Stomach (tissue), 9 donors: ENCODE data around the gene CEP55. TPM values are rescaled to one million over a fixed set of nuclear protein-coding genes. Genes with fewer than 3 reads are reported as not detected.
A peak's percentile ranks its signal among the peaks of the same experiment; 100 is the strongest.

Experiments
- DNase-seq, 2 donors: peaks; one replicate each; pipeline versions ENCODE4 v3.0.0 to v3.0.0-alpha.2; 2013 to 2019
- H3K27ac ChIP-seq, 5 donors: fragments of 200-600 bp in 4 of 5; sonication (generic) in 4 of 5; one replicate each; pipeline ENCODE4 v1.5.1; 2013 to 2019; ENCODE audit warnings: mild to moderate bottlenecking in 1 of 5, moderate library complexity in 1 of 5
- H3K27me3 ChIP-seq, 3 donors: fragments of 200-600 bp; sonication (generic); one replicate each; pipeline ENCODE4 v1.5.1; 2017 to 2019; ENCODE audit warnings: mixed run types in 1 of 3
- H3K36me3 ChIP-seq, 4 donors: fragments of 200-600 bp; sonication (generic); 1 replicate in 3 of 4; 2 replicates in 1 of 4; pipeline ENCODE4 v1.5.1; 2016 to 2019
- H3K4me1 ChIP-seq, 4 donors: fragments of 200-600 bp; sonication (generic); one replicate each; pipeline ENCODE4 v1.5.1; 2016 to 2019
- H3K4me3 ChIP-seq, 4 donors: fragments of 200-600 bp; sonication (generic) in 3 of 4; one replicate each; pipeline ENCODE4 v1.5.1; 2016 to 2019; ENCODE audit warnings: mild to moderate bottlenecking in 1 of 4
- H3K9me3 ChIP-seq, 4 donors: fragments of 200-600 bp; sonication (generic); one replicate each; pipeline ENCODE4 v1.5.1; 2016 to 2019
- CTCF ChIP-seq, 7 experiments: fragments of 450-650 bp in 4 of 7; fragments of 200-600 bp in 3 of 7; sonication (generic) in 3 of 7; IDR thresholded peaks; one replicate each; pipeline ENCODE4 v1.5.1; 2016 to 2019; ENCODE audit warnings: antibody characterized with exemption in 7 of 7, control low read depth in 2 of 7, mild to moderate bottlenecking in 1 of 7
- EP300 ChIP-seq: sonication (generic); formaldehyde crosslinking; IDR thresholded peaks from one replicate; pipeline ENCODE4 v1.6.1; 2017; ENCODE audit warnings: antibody characterized with exemption
- POLR2A ChIP-seq, 4 donors: fragments of 450-650 bp; IDR thresholded peaks; one replicate each; pipeline ENCODE4 v1.6.1; 2016; ENCODE audit warnings: antibody characterized with exemption in 4 of 4, control low read depth in 2 of 4, mild to moderate bottlenecking in 1 of 4, moderate library complexity in 1 of 4
- POLR2AphosphoS5 ChIP-seq, 3 donors: sonication (generic); formaldehyde crosslinking; IDR thresholded peaks; one replicate each; pipeline ENCODE4 v1.6.1; 2016; ENCODE audit warnings: antibody characterized with exemption in 3 of 3
- WGBS, 5 donors: extraction: QIAGEN DNeasy Blood & Tissue Kit in 3 of 5; methylation state at CpG; one replicate each; pipeline versions ENCODE4 v1.1.5 to v1.1.7; 2013 to 2018; 5-methylcytosine and 5-hydroxymethylcytosine counted together
- intact Hi-C: fragments of 100-400 bp; cut with DNase I; formaldehyde crosslinking; loops from one replicate; pipeline ENCODE4 v1.15.1; 2023; ENCODE audit warnings: low total_unique reads
- polyA plus RNA-seq, 3 donors: library from polyadenylated mRNA; stranded (reverse); fragments of 200-250 nt; gene quantifications; one replicate each; pipeline ENCODE4 v1.2.3, GENCODE V29; 2013
- total RNA-seq, 5 donors: library from RNA; depleted of rRNA; stranded (reverse); fragments of >200 nt; gene quantifications; one replicate each; pipeline versions ENCODE4 v1.1.0 to v1.2.3, GENCODE V29; 2014 to 2016
- donor health status: healthy with polysubstance abuse.
- donor health status: Bipolar disorder and iron deficiency.
- donor health status: healthy.

Gene CEP55
- total and polyA plus RNA-seq, 8 donors: 0.58 to 7.2 (median 3.1) TPM; not detected in 1

DNA sequence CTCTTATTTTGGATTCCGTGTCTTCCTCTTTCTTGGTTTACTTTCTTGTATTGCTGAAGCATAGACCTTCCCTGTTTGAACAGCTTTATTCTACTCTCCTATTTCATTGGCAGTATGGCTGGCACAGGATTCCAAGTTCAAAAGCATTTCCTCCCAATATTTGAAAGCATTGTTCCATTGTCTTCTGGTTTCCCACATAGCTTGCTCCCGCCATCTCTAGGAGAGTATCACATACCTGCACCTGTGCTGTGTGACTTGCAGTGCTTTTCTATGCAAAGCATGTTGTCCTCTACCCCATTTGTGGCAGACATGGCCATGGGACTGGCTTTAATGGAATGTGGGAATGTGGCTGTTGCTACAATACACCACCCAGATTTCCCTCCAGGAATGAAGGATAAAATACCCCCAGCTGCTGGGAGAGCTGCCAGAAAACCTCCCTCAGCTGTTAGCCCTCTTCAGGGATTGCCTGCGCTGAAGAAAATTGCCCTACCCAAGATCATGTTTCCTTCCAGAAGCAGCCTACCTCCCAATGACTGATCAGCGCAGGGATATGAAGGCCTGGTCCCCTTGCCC, 7.4 kb upstream of the CEP55 start:
- intact Hi-C loops: no loop called here
- Histone ChIP-seq H3K4me3 (no peak overlapping the region), H3K27ac (no peak overlapping the region), H3K27me3 (no peaks in the 10 kb centered on the region), H3K36me3 (no peaks in the 10 kb centered on the region), H3K9me3 (no peaks in the 10 kb centered on the region), H3K4me1 (no peaks in the 10 kb centered on the region)
- TF ChIP-seq CTCF (IDR thresholded peaks at IDR 0.05) (no peak), POLR2A (IDR thresholded peaks at IDR 0.05) (no peak), POLR2AphosphoS5 (IDR thresholded peaks at IDR 0.05) (no peak), EP300 (no peak)
- WGBS, 5 donors: 90 to 93% (median 92%) methylated on average over 4 of the region's 4 CpGs
- no peak for DNase-seq

- intact Hi-C loops: no loop called here
- 64 to 76% (median 72%) methylated on average over 2 of the region's 2 CpGs for WGBS, 5 donors
- H3K36me3 ChIP-seq: no peaks in the 10 kb centered on the region
- no peaks in the 10 kb centered on the region for H3K9me3 ChIP-seq
- no peaks in the 10 kb centered on the region for H3K27me3 ChIP-seq
- no peak overlapping the region for H3K27ac ChIP-seq
- H3K4me1 ChIP-seq: peaks cover 6 to 10% (median 10%) of the 10 kb centered on the region in 4 donors
- no peak for TF ChIP-seq POLR2A (IDR thresholded peaks at IDR 0.05)
- TF ChIP-seq POLR2AphosphoS5 (IDR thresholded peaks at IDR 0.05): no peak
- TF ChIP-seq EP300: no peak
- no peak for TF ChIP-seq CTCF (IDR thresholded peaks at IDR 0.05)
- DNase-seq: no peak
- no peak overlapping the region for H3K4me3 ChIP-seq
These were observed 4.8 kb upstream of the CEP55 start for GRCh38 chr10:93491602-93492121.

- no peaks in the 10 kb centered on the region for H3K27me3 ChIP-seq
- H3K36me3 ChIP-seq: no peaks in the 10 kb centered on the region
- no peaks in the 10 kb centered on the region for H3K9me3 ChIP-seq
- H3K27ac ChIP-seq: no peak overlapping the region
- intact Hi-C loops: no loop called here
- no peak for DNase-seq
- no peak overlapping the region for H3K4me3 ChIP-seq
- peak in 1 of 7 experiments; percentile 3 for TF ChIP-seq CTCF (IDR thresholded peaks at IDR 0.05)
- no peak for TF ChIP-seq POLR2A (IDR thresholded peaks at IDR 0.05)
- TF ChIP-seq EP300: no peak
- TF ChIP-seq POLR2AphosphoS5 (IDR thresholded peaks at IDR 0.05): no peak
- peaks cover 6 to 20% (median 14%) of the 10 kb centered on the region in 4 donors for H3K4me1 ChIP-seq
- WGBS, 5 donors: 54 to 84% (median 79%) methylated on average over 3 of the region's 3 CpGs
These were observed 3.2 kb upstream of the CEP55 start for GRCh38 chr10:93493162-93493561.

DNA sequence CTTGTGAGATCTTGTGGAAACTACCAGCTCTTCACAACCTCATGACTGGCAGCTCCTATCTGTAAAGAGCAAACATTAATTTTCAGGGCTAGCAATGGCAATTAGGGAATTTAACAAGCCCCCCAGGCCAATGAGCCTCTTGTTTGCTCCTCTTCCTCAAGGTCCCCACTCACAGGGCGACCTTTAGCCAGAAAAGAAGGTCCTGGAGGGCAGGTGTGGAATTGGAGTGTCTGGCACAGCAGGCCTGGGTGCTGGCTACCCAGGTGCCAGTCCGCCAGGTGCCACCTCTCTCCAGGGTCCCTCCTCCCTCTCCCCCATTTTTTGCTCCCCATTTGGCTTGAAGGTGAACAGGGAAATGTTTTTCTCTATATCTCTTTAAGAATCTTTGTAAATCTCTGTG, 1.9 kb upstream of the CEP55 start:
- intact Hi-C loops: no loop called here
- TF ChIP-seq EP300 (no peak), POLR2AphosphoS5 (IDR thresholded peaks at IDR 0.05) (no peak), POLR2A (IDR thresholded peaks at IDR 0.05) (no peak), CTCF (IDR thresholded peaks at IDR 0.05) (no peak)
- H3K4me1 ChIP-seq: peaks cover 6 to 23% (median 14%) of the 10 kb centered on the region in 4 donors
- H3K27ac ChIP-seq: no peak overlapping the region
- WGBS, 5 donors: 83 to 97% (median 91%) methylated on average over 2 of the region's 2 CpGs
- H3K9me3 ChIP-seq: no peaks in the 10 kb centered on the region
- H3K36me3 ChIP-seq: no peaks in the 10 kb centered on the region
- no peak for DNase-seq
- H3K27me3 ChIP-seq: no peaks in the 10 kb centered on the region
- H3K4me3 ChIP-seq: no peak overlapping the region
